Keratinocyte (primary cell): ENCODE results near the gene ANXA1. TPM values are rescaled to one million over a fixed set of nuclear protein-coding genes. Genes with fewer than 3 reads are reported as not detected.

Experiments
- DNase-seq: peaks from one replicate; pipeline ENCODE4 v3.0.0-alpha.2; 2011; ENCODE audit warnings: low read depth, missing footprints, low spot score
- FAIRE-seq: peaks from 2 replicates; lab custom pipeline; 2011; peaks lifted over from hg19 to GRCh38; lab: Jason Lieb, UNC
- H2AFZ ChIP-seq: 2 replicates; pipeline ENCODE4 v1.6.0; 2012; ENCODE audit warnings: low read length, control low read depth, inconsistent platforms; ENCODE audit not compliant: control insufficient read depth
- H3K27ac ChIP-seq: 2 replicates; pipeline ENCODE4 v1.5.1; 2011; ENCODE audit warnings: low read length; ENCODE audit not compliant: control insufficient read depth, insufficient read depth
- H3K27me3 ChIP-seq: 3 replicates; pipeline ENCODE4 v1.6.0; 2011; ENCODE audit warnings: low read length; ENCODE audit not compliant: control insufficient read depth, insufficient read depth; ENCODE audit errors: extremely low read depth
- H3K36me3 ChIP-seq, 2 experiments: 2 replicates in 1 of 2; 3 replicates in 1 of 2; pipeline ENCODE4 v1.5.1; 2011; ENCODE audit warnings: low read length in 2 of 2, mild to moderate bottlenecking in 1 of 2; ENCODE audit not compliant: control insufficient read depth in 2 of 2, insufficient read depth in 2 of 2; ENCODE audit errors: extremely low read depth in 1 of 2
- H3K4me1 ChIP-seq: 3 replicates; pipeline ENCODE4 v1.5.1; 2011; ENCODE audit warnings: low read length; ENCODE audit not compliant: control insufficient read depth, insufficient read depth; ENCODE audit errors: extremely low read depth
- H3K4me2 ChIP-seq: 3 replicates; pipeline ENCODE4 v1.6.0; 2011; ENCODE audit warnings: low read depth, low read length; ENCODE audit not compliant: control insufficient read depth, insufficient read depth; ENCODE audit errors: extremely low read depth
- H3K4me3 ChIP-seq, 3 experiments: fragments of 200-600 bp in 1 of 3; sonication (generic) in 1 of 3; 2 replicates in 2 of 3; 3 replicates in 1 of 3; pipeline ENCODE4 v1.5.1; 2011 to 2016; ENCODE audit warnings: low read length in 3 of 3, mild to moderate bottlenecking in 3 of 3, control low read depth in 2 of 3, inconsistent platforms in 1 of 3, low read depth in 1 of 3, mixed read lengths in 1 of 3, mixed run types in 1 of 3, moderate library complexity in 1 of 3; ENCODE audit not compliant: control insufficient read depth in 2 of 3, insufficient read depth in 2 of 3; ENCODE audit errors: extremely low read depth in 1 of 3
- H3K79me2 ChIP-seq: 2 replicates; pipeline ENCODE4 v1.6.0; 2012; ENCODE audit warnings: low read length; ENCODE audit not compliant: control insufficient read depth, insufficient read depth
- H3K9ac ChIP-seq: 3 replicates; pipeline ENCODE4 v1.6.0; 2011; ENCODE audit warnings: low read length; ENCODE audit not compliant: control insufficient read depth, insufficient read depth; ENCODE audit errors: extremely low read depth
- H3K9me1 ChIP-seq: 3 replicates; pipeline ENCODE4 v1.6.0; 2011; ENCODE audit warnings: low read length; ENCODE audit not compliant: control insufficient read depth, insufficient read depth; ENCODE audit errors: extremely low read depth
- H3K9me3 ChIP-seq: 2 replicates; pipeline ENCODE4 v1.5.1; 2012; ENCODE audit warnings: low read depth, low read length; ENCODE audit not compliant: control insufficient read depth
- H4K20me1 ChIP-seq: 3 replicates; pipeline ENCODE4 v1.6.0; 2011; ENCODE audit warnings: low read length; ENCODE audit not compliant: control insufficient read depth, insufficient read depth; ENCODE audit errors: extremely low read depth
- EZH2 ChIP-seq: IDR thresholded peaks from one replicate; pipeline ENCODE4 v1.6.1; 2012; ENCODE audit warnings: inconsistent platforms, mild to moderate bottlenecking, low read length, moderate library complexity
- dilution Hi-C: fragments of 300-500 bp; cut with MboI; formaldehyde crosslinking; loops from one replicate; pipeline ENCODE4 v1.7.0; 2020; ENCODE audit warnings: low sequenced_read_pairs; ENCODE audit not compliant: extremely low pct_ligation_motif_present
- polyA plus RNA-seq, 5 experiments: library from polyadenylated mRNA; depleted of rRNA in 3 of 5; stranded (reverse) in 3 of 5; stranded (forward) in 1 of 5; unstranded in 1 of 5; fragments of >200 nt; gene quantifications; 1 replicate in 1 of 5; 2 replicates in 3 of 5; 3 replicates in 1 of 5; pipeline versions ENCODE4 v1.2.1 to v1.2.3, GENCODE V29; 2011 to 2012; ENCODE audit warnings: missing spikeins in 2 of 5, low read depth in 1 of 5, low replicate concordance in 1 of 5
- TF ChIP-seq, protein P1 (sequence below), 3 experiments: IDR thresholded peaks in 1 of 3; conservative IDR thresholded peaks in 1 of 3; optimal IDR thresholded peaks in 1 of 3; 2 replicates in 2 of 3; 3 replicates in 1 of 3; pipeline versions ENCODE3 to v1.5.1; 2011; ENCODE audit warnings: low read length in 3 of 3, mild to moderate bottlenecking in 3 of 3, moderate library complexity in 2 of 3, control low read depth in 1 of 3, inconsistent platforms in 1 of 3; ENCODE audit not compliant: insufficient read depth in 2 of 3; ENCODE audit errors: extremely low read depth in 1 of 3

ANXA1 gene
- polyA plus RNA-seq, 1 donor (not counting 4 experiments of a cell fraction or from before 2014, with no cell fraction given): 1,449 TPM

DNA sequence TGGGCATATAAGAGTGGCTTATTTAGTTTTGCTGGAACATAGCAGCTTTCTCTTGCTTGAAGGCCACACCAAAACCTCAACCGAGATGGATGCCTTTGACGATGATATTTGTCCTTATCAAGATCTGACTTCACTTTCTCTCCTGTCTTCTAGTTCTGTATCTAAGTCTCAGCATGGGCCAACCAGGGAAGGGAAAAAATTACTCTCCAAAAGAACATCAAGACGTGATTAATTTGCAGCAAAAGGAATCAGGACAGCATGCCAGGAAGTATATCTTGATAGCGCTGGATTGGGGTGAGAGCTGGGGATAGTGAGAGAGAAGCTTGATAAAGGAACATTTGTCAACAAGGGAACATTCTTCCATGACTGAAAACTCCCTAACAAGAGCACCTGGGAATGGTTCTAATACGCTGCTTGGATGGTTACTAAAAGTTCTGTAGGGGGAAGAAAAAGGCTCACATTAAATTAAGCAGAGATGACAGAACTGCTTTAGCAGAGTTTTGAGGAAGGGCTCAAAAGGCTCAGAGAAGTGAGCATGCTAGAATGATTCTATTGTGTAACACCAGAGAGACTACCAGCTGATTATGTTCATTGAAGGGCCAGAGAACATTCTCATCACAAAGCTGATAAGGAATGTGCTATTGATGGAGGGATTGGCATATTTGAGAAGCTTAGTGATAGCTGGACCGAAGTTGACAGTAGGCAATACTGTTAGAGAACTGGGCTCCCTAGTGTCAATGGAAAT lies 21.6 kb upstream of the ANXA1 start:
- peak; percentile 57 for FAIRE-seq

DNA sequence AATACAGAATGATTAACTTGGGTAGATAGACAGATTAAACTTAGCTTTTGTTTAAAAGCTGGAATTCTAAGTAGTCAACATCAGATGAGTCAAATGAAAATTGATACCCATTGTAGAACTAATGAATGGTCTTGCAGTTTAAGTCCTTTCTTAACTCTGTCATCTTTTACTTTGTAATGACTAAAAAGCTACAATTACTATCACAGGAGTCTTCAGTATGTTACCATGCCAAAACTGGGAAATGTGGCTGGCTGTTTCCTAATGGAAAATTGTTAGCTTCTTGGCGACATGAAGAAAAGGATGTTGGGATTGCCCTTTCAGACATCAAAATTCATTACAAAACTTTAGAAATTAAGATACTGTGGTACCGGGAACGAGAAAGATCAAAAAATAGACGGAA lies 20.2 kb upstream of the ANXA1 start:
- Histone ChIP-seq H3K4me2 (peak overlapping the region; percentile 88), H3K4me3 (peak overlapping the region in 2 of 3 experiments; percentile 50 to 63)

More for the DNA sequence above, 21.6 kb upstream of the ANXA1 start:
- Histone ChIP-seq H3K27ac (no peak overlapping the region), H2AFZ (no peak overlapping the region), H3K9me3 (no peaks in the 10 kb centered on the region), H3K4me1 (peaks cover 35% of the 10 kb centered on the region), H3K9me1 (no peaks in the 10 kb centered on the region), H3K27me3 (no peaks in the 10 kb centered on the region), H3K79me2 (no peaks in the 10 kb centered on the region), H4K20me1 (no peaks in the 10 kb centered on the region), H3K4me3 (no peak overlapping the region), H3K36me3 (no peaks in the 10 kb centered on the region), H3K4me2 (no peak overlapping the region), H3K9ac (no peak overlapping the region)
- no peak for TF ChIP-seq EZH2
- TF ChIP-seq, protein P1, sequence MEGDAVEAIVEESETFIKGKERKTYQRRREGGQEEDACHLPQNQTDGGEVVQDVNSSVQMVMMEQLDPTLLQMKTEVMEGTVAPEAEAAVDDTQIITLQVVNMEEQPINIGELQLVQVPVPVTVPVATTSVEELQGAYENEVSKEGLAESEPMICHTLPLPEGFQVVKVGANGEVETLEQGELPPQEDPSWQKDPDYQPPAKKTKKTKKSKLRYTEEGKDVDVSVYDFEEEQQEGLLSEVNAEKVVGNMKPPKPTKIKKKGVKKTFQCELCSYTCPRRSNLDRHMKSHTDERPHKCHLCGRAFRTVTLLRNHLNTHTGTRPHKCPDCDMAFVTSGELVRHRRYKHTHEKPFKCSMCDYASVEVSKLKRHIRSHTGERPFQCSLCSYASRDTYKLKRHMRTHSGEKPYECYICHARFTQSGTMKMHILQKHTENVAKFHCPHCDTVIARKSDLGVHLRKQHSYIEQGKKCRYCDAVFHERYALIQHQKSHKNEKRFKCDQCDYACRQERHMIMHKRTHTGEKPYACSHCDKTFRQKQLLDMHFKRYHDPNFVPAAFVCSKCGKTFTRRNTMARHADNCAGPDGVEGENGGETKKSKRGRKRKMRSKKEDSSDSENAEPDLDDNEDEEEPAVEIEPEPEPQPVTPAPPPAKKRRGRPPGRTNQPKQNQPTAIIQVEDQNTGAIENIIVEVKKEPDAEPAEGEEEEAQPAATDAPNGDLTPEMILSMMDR (optimal IDR thresholded peaks at IDR 0.05 in 1 of 3, IDR thresholded peaks at IDR 0.05 in 1 of 3, conservative IDR thresholded peaks at IDR 0.05 in 1 of 3; ENCODE audit: extremely low read depth in 1 of 3, insufficient read depth in 2 of 3, low read length in 3 of 3): no peak
- no peak for DNase-seq
- dilution Hi-C loops: no loop called here

More for the DNA sequence above, 20.2 kb upstream of the ANXA1 start:
- H3K9ac ChIP-seq: peak overlapping the region; percentile 75
- no peaks in the 10 kb centered on the region for H3K27me3 ChIP-seq
- no peaks in the 10 kb centered on the region for H4K20me1 ChIP-seq
- peak overlapping the region; percentile 53 for H2AFZ ChIP-seq
- peaks cover 42% of the 10 kb centered on the region for H3K4me1 ChIP-seq
- DNase-seq: no peak
- no peaks in the 10 kb centered on the region for H3K79me2 ChIP-seq
- H3K27ac ChIP-seq: peak overlapping the region; percentile 94
- H3K36me3 ChIP-seq: no peaks in the 10 kb centered on the region
- H3K9me1 ChIP-seq: no peaks in the 10 kb centered on the region
- dilution Hi-C loops: no loop called here
- no peaks in the 10 kb centered on the region for H3K9me3 ChIP-seq
- TF ChIP-seq EZH2: no peak
- TF ChIP-seq, protein P1 (optimal IDR thresholded peaks at IDR 0.05 in 1 of 3, IDR thresholded peaks at IDR 0.05 in 1 of 3, conservative IDR thresholded peaks at IDR 0.05 in 1 of 3; ENCODE audit: extremely low read depth in 1 of 3, insufficient read depth in 2 of 3, low read length in 3 of 3): no peak
- no peak for FAIRE-seq
